ACC112 (cell line): Measurements from ENCODE around the gene RBM20.

Experiments
- H2AFZ ChIP-seq: fragments of 200-600 bp; sonication (generic); one replicate; pipeline ENCODE4 v1.6.0; 2017; ENCODE audit warnings: antibody characterized with exemption, low read length; ENCODE audit not compliant: unreplicated experiment
- H3K27ac ChIP-seq: fragments of 200-600 bp; sonication (generic); 2 replicates; pipeline ENCODE4 v1.5.1; 2014; ENCODE audit warnings: low read depth, mild to moderate bottlenecking, antibody characterized with exemption, low read length, moderate library complexity
- H3K27me3 ChIP-seq: fragments of 200-600 bp; sonication (generic); 2 replicates; pipeline ENCODE4 v1.6.1; 2014; ENCODE audit warnings: mild to moderate bottlenecking, antibody characterized with exemption, low read length, moderate library complexity, mixed read lengths; ENCODE audit not compliant: insufficient read depth
- H3K36me3 ChIP-seq: fragments of 200-600 bp; sonication (generic); 2 replicates; pipeline ENCODE4 v1.6.1; 2016; ENCODE audit warnings: mild to moderate bottlenecking, antibody characterized with exemption, low read length, moderate library complexity, mixed read lengths; ENCODE audit not compliant: insufficient read depth
- H3K4me1 ChIP-seq: fragments of 200-600 bp; sonication (generic); one replicate; pipeline ENCODE4 v1.6.1; 2016; ENCODE audit warnings: low read length, mixed read lengths; ENCODE audit not compliant: insufficient read depth, unreplicated experiment, control insufficient read depth
- H3K4me3 ChIP-seq: fragments of 200-600 bp; sonication (generic); 2 replicates; pipeline ENCODE4 v1.5.1; 2014; ENCODE audit warnings: mild to moderate bottlenecking, low read depth, low read length
- H3K79me2 ChIP-seq: fragments of 200-600 bp; sonication (generic); one replicate; pipeline ENCODE4 v1.6.0; 2016; ENCODE audit warnings: low read length; ENCODE audit not compliant: control insufficient read depth, unreplicated experiment, insufficient read depth

The RBM20 gene

GRCh38 chr10:110777017-110777416 is 132.9 kb downstream of the RBM20 start:
- Histone ChIP-seq H3K36me3 (no peaks in the 10 kb centered on the region), H3K27me3 (peaks cover 36% of the 10 kb centered on the region), H3K4me3 (no peak overlapping the region), H2AFZ (no peak overlapping the region), H3K79me2 (no peaks in the 10 kb centered on the region), H3K27ac (no peak overlapping the region), H3K4me1 (peaks cover 11% of the 10 kb centered on the region)

GRCh38 chr10:110777661-110778060 is 133.5 kb downstream of the RBM20 start:
- Histone ChIP-seq H3K79me2 (no peaks in the 10 kb centered on the region), H3K4me1 (peaks cover 11% of the 10 kb centered on the region), H3K4me3 (no peak overlapping the region), H3K27ac (no peak overlapping the region), H3K27me3 (peaks cover 36% of the 10 kb centered on the region), H2AFZ (no peak overlapping the region), H3K36me3 (no peaks in the 10 kb centered on the region)

- Histone ChIP-seq H3K79me2 (no peaks in the 10 kb centered on the region), H2AFZ (no peak overlapping the region), H3K27ac (no peak overlapping the region), H3K4me1 (peaks cover 11% of the 10 kb centered on the region), H3K4me3 (no peak overlapping the region), H3K27me3 (peaks cover 36% of the 10 kb centered on the region), H3K36me3 (no peaks in the 10 kb centered on the region)
These were observed 134.1 kb downstream of the RBM20 start for GRCh38 chr10:110778211-110778610.

- Histone ChIP-seq H3K79me2 (no peaks in the 10 kb centered on the region), H3K27ac (no peak overlapping the region), H3K36me3 (no peaks in the 10 kb centered on the region), H3K4me1 (peaks cover 9% of the 10 kb centered on the region), H3K4me3 (no peak overlapping the region), H2AFZ (no peak overlapping the region), H3K27me3 (peaks cover 36% of the 10 kb centered on the region)
These were observed 135.4 kb downstream of the RBM20 start for GRCh38 chr10:110779489-110779888.

GRCh38 chr10:110780704-110781103 is 136.6 kb downstream of the RBM20 start:
- no peak overlapping the region for H2AFZ ChIP-seq
- no peaks in the 10 kb centered on the region for H3K36me3 ChIP-seq
- no peak overlapping the region for H3K27ac ChIP-seq
- peaks cover 36% of the 10 kb centered on the region for H3K27me3 ChIP-seq
- H3K4me1 ChIP-seq = peaks cover 5% of the 10 kb centered on the region
- no peak overlapping the region for H3K4me3 ChIP-seq
- no peaks in the 10 kb centered on the region for H3K79me2 ChIP-seq

- H3K4me3 ChIP-seq = no peak overlapping the region
- H3K4me1 ChIP-seq = peaks cover 5% of the 10 kb centered on the region
- peaks cover 36% of the 10 kb centered on the region for H3K27me3 ChIP-seq
- no peaks in the 10 kb centered on the region for H3K79me2 ChIP-seq
- H2AFZ ChIP-seq = no peak overlapping the region
- no peaks in the 10 kb centered on the region for H3K36me3 ChIP-seq
- H3K27ac ChIP-seq = no peak overlapping the region
These were observed 137.0 kb downstream of the RBM20 start for GRCh38 chr10:110781139-110781538.

GRCh38 chr10:110782616-110783015 is 138.5 kb downstream of the RBM20 start:
- H3K4me3 ChIP-seq = no peak overlapping the region
- H2AFZ ChIP-seq = no peak overlapping the region
- H3K79me2 ChIP-seq = no peaks in the 10 kb centered on the region
- no peak overlapping the region for H3K27ac ChIP-seq
- H3K4me1 ChIP-seq = peaks cover 5% of the 10 kb centered on the region
- H3K36me3 ChIP-seq = no peaks in the 10 kb centered on the region
- peaks cover 28% of the 10 kb centered on the region for H3K27me3 ChIP-seq

GRCh38 chr10:110783509-110784107 is 139.5 kb downstream of the RBM20 start:
- Histone ChIP-seq H3K4me1 (peaks cover 5% of the 10 kb centered on the region), H3K79me2 (no peaks in the 10 kb centered on the region), H3K36me3 (no peaks in the 10 kb centered on the region), H3K4me3 (no peak overlapping the region), H3K27me3 (peaks cover 18% of the 10 kb centered on the region), H3K27ac (no peak overlapping the region), H2AFZ (no peak overlapping the region)

- no peak overlapping the region for H3K27ac ChIP-seq
- no peaks in the 10 kb centered on the region for H3K36me3 ChIP-seq
- H3K4me1 ChIP-seq = peaks cover 5% of the 10 kb centered on the region
- H3K4me3 ChIP-seq = no peak overlapping the region
- no peaks in the 10 kb centered on the region for H3K79me2 ChIP-seq
- peaks cover 12% of the 10 kb centered on the region for H3K27me3 ChIP-seq
- no peak overlapping the region for H2AFZ ChIP-seq
These were observed 140.1 kb downstream of the RBM20 start for GRCh38 chr10:110784198-110784597.

GRCh38 chr10:110786172-110786571 is 142.0 kb downstream of the RBM20 start:
- Histone ChIP-seq H3K36me3 (no peaks in the 10 kb centered on the region), H2AFZ (no peak overlapping the region), H3K79me2 (no peaks in the 10 kb centered on the region), H3K27ac (no peak overlapping the region), H3K4me1 (peaks cover 5% of the 10 kb centered on the region), H3K27me3 (no peaks in the 10 kb centered on the region), H3K4me3 (no peak overlapping the region)

- no peak overlapping the region for H3K27ac ChIP-seq
- no peaks in the 10 kb centered on the region for H3K27me3 ChIP-seq
- H3K36me3 ChIP-seq = no peaks in the 10 kb centered on the region
- no peak overlapping the region for H2AFZ ChIP-seq
- no peaks in the 10 kb centered on the region for H3K79me2 ChIP-seq
- peaks cover 2% of the 10 kb centered on the region for H3K4me1 ChIP-seq
- no peak overlapping the region for H3K4me3 ChIP-seq
These were observed 144.7 kb downstream of the RBM20 start for GRCh38 chr10:110788620-110789385.
